ENCODE results near the gene MPO.
A peak's percentile ranks its signal among the peaks of the same experiment; 100 is the strongest.

Gene MPO

GRCh38 chr17:58280480-58281217, at the start of gene MPO:
MPO (minus strand) TSS chr17:58280935; CDS start chr17:58280758, 177 bp downstream.
- peak; percentile 15 for DNase-seq (ENCODE audit: extremely low spot score)
- ChIA-PET CTCF (interaction anchor here (1.0 to 2.3 kb wide), 6 partner anchors 14 to 42 kb away, joined by 3 to 6 read pairs (median 3); partner anchors contain the start of gene LPO), POLR2A (no interaction called here)
- no peak for TF ChIP-seq CTCF (IDR thresholded peaks at IDR 0.05; ENCODE audit: control extremely low read depth, extremely low read depth, low read depth, missing control alignments)

GRCh38 chr17:58329810-58330537, 49.2 kb upstream of the MPO start:
- CTCF ChIA-PET = interaction anchor here (1.0 kb wide), 1 partner anchor 88 kb away, joined by 3 read pairs; the partner anchor contains the start of gene RNF43
- no peak for TF ChIP-seq CTCF (IDR thresholded peaks at IDR 0.05; ENCODE audit: control extremely low read depth, extremely low read depth, low read depth, missing control alignments)
- no peak for DNase-seq (ENCODE audit: extremely low spot score)
- POLR2A ChIA-PET = interaction anchor here (2.6 to 4.5 kb wide), 2 partner anchors 14 to 22 kb away, joined by 36 to 90 read pairs; partner anchors contain the start of gene SUPT4H1

- ChIA-PET CTCF (interaction anchor here (3.9 kb wide), 1 partner anchor 12 kb away, joined by 42 read pairs; no protein-coding TSS in a partner anchor), POLR2A (interaction anchor here (4.1 kb wide), 1 partner anchor 9 kb away, joined by 39 read pairs; no protein-coding TSS in a partner anchor)
- DNase-seq (ENCODE audit: extremely low spot score) = peak; percentile 76
- peak; percentile 65 for TF ChIP-seq CTCF (IDR thresholded peaks at IDR 0.05; ENCODE audit: control extremely low read depth, extremely low read depth, low read depth, missing control alignments)
Observed at GRCh38 chr17:58329035-58329809, 48.5 kb upstream of the MPO start.

- DNase-seq (ENCODE audit: extremely low spot score) = peak; percentile 75
- ChIA-PET CTCF (interaction anchor here (0.7 to 3.9 kb wide), 6 partner anchors 9 to 79 kb away, joined by 3 to 42 read pairs (median 6); no protein-coding TSS in a partner anchor), POLR2A (interaction anchor here (0.9 to 4.1 kb wide), 5 partner anchors 10 to 191 kb away, joined by 3 to 39 read pairs (median 4); no protein-coding TSS in a partner anchor)
- TF ChIP-seq CTCF (IDR thresholded peaks at IDR 0.05; ENCODE audit: control extremely low read depth, extremely low read depth, low read depth, missing control alignments) = no peak
Observed at GRCh38 chr17:58328195-58329034, 47.7 kb upstream of the MPO start, which contains the start of gene TSPOAP1. TSPOAP1 (minus strand) TSS chr17:58328795; CDS start chr17:58327920, 875 bp downstream.

GRCh38 chr17:58327363-58328194, 46.8 kb upstream of the MPO start:
- TF ChIP-seq CTCF (IDR thresholded peaks at IDR 0.05; ENCODE audit: control extremely low read depth, extremely low read depth, low read depth, missing control alignments) = no peak
- no peak for DNase-seq (ENCODE audit: extremely low spot score)
- ChIA-PET POLR2A (interaction anchor here (0.9 to 4.1 kb wide), 5 partner anchors 10 to 192 kb away, joined by 3 to 39 read pairs (median 4); no protein-coding TSS in a partner anchor), CTCF (interaction anchor here (0.7 to 3.9 kb wide), 7 partner anchors 10 to 78 kb away, joined by 3 to 42 read pairs (median 4); no protein-coding TSS in a partner anchor)
